H9 (cell line): ENCODE measurements around the gene ZBTB16. TPM values are rescaled to one million over a fixed set of nuclear protein-coding genes. Genes with fewer than 3 reads are reported as not detected.

Experiments
- DNase-seq: peaks from one replicate; pipeline ENCODE4 v3.0.0-alpha.2; 2017
- H2AFZ ChIP-seq: one replicate; pipeline ENCODE4 v1.6.1; 2013; ENCODE audit warnings: mild to moderate bottlenecking, low read length, control low read depth, moderate library complexity
- H2AK5ac ChIP-seq: 2 replicates; pipeline ENCODE4 v1.6.1; 2013; ENCODE audit warnings: low read length, control low read depth, mixed read lengths; ENCODE audit not compliant: insufficient read length
- H2BK120ac ChIP-seq: one replicate; pipeline ENCODE4 v1.6.1; 2013; ENCODE audit warnings: low read depth, mild to moderate bottlenecking, low read length, control low read depth, inconsistent platforms; ENCODE audit not compliant: poor library complexity, severe bottlenecking
- H2BK12ac ChIP-seq: 2 replicates; pipeline ENCODE4 v1.6.1; 2013; ENCODE audit warnings: low read length, control low read depth, mixed read lengths, low read depth; ENCODE audit not compliant: insufficient read length
- H2BK15ac ChIP-seq: 2 replicates; pipeline ENCODE4 v1.6.1; 2013; ENCODE audit warnings: low read depth, low read length, control low read depth
- H2BK20ac ChIP-seq: one replicate; pipeline ENCODE4 v1.6.1; 2013; ENCODE audit warnings: low read depth, mild to moderate bottlenecking, low read length, control low read depth, inconsistent platforms; ENCODE audit not compliant: poor library complexity, severe bottlenecking
- H2BK5ac ChIP-seq: 2 replicates; pipeline ENCODE4 v1.6.1; 2013; ENCODE audit warnings: low read length, control low read depth, mixed read lengths; ENCODE audit not compliant: insufficient read length
- H3K14ac ChIP-seq: 2 replicates; pipeline ENCODE4 v1.6.1; 2013; ENCODE audit warnings: low read length, control low read depth; ENCODE audit not compliant: insufficient read depth
- H3K18ac ChIP-seq: 2 replicates; pipeline ENCODE4 v1.6.1; 2013; ENCODE audit warnings: low read depth, mild to moderate bottlenecking, mixed read lengths, low read length, control low read depth; ENCODE audit not compliant: insufficient read length
- H3K23ac ChIP-seq: 2 replicates; pipeline ENCODE4 v1.6.1; 2013; ENCODE audit warnings: low read length, control low read depth, mixed read lengths, low read depth; ENCODE audit not compliant: insufficient read length
- H3K23me2 ChIP-seq: 2 replicates; pipeline ENCODE4 v1.6.1; 2013; ENCODE audit warnings: low read depth, mild to moderate bottlenecking, mixed read lengths, low read length, control low read depth; ENCODE audit not compliant: insufficient read length, poor library complexity, severe bottlenecking
- H3K27ac ChIP-seq: 2 replicates; pipeline ENCODE4 v1.5.1; 2013; ENCODE audit warnings: low read length, control low read depth, mixed read lengths, low read depth; ENCODE audit not compliant: insufficient read length
- H3K27me3 ChIP-seq: 2 replicates; pipeline ENCODE4 v1.6.1; 2013; ENCODE audit warnings: low read length, control low read depth, inconsistent platforms; ENCODE audit not compliant: insufficient read depth
- H3K4ac ChIP-seq: 2 replicates; pipeline ENCODE4 v1.6.1; 2013; ENCODE audit warnings: low read depth, mild to moderate bottlenecking, control low read depth, inconsistent platforms, low read length, moderate library complexity
- H3K4me1 ChIP-seq: 2 replicates; pipeline ENCODE4 v1.6.1; 2013; ENCODE audit warnings: low read length, control low read depth, inconsistent platforms; ENCODE audit not compliant: insufficient read depth
- H3K4me2 ChIP-seq: 2 replicates; pipeline ENCODE4 v1.6.1; 2013; ENCODE audit warnings: low read length, control low read depth, mixed read lengths; ENCODE audit not compliant: insufficient read length, insufficient read depth
- H3K56ac ChIP-seq: 2 replicates; pipeline ENCODE4 v1.6.1; 2013; ENCODE audit warnings: low read depth, mild to moderate bottlenecking, mixed read lengths, low read length, control low read depth; ENCODE audit not compliant: insufficient read length
- H3K79me1 ChIP-seq: 2 replicates; pipeline ENCODE4 v1.6.1; 2013; ENCODE audit warnings: low read depth, mild to moderate bottlenecking, moderate library complexity, low read length, control low read depth, inconsistent platforms; ENCODE audit not compliant: insufficient read depth, poor library complexity, severe bottlenecking
- H3K79me2 ChIP-seq: 2 replicates; pipeline ENCODE4 v1.6.1; 2013; ENCODE audit warnings: low read length, control low read depth, inconsistent platforms; ENCODE audit not compliant: insufficient read depth
- H3K9ac ChIP-seq: 2 replicates; pipeline ENCODE4 v1.6.1; 2013; ENCODE audit warnings: low read length, control low read depth, mixed read lengths; ENCODE audit not compliant: insufficient read length; ENCODE audit errors: extremely low read depth
- H3K9me3 ChIP-seq: one replicate; pipeline ENCODE4 v1.6.1; 2013; ENCODE audit warnings: low read depth, low read length, inconsistent platforms; ENCODE audit not compliant: control insufficient read depth
- H3T11ph ChIP-seq: one replicate; pipeline ENCODE4 v1.6.1; 2013; ENCODE audit warnings: mild to moderate bottlenecking, low read length, control low read depth, inconsistent platforms
- H4K20me1 ChIP-seq: one replicate; pipeline ENCODE4 v1.6.1; 2013; ENCODE audit not compliant: control insufficient read depth, insufficient read length, insufficient read depth
- H4K5ac ChIP-seq: 2 replicates; pipeline ENCODE4 v1.6.1; 2013; ENCODE audit warnings: low read depth, mild to moderate bottlenecking, mixed read lengths, low read length, control low read depth; ENCODE audit not compliant: insufficient read length
- H4K8ac ChIP-seq: replicated peaks from 2 replicates; pipeline ENCODE4 v1.6.1; 2013; ENCODE audit warnings: low read length, control low read depth, mixed read lengths, low read depth; ENCODE audit not compliant: insufficient read length
- H4K91ac ChIP-seq: 2 replicates; pipeline ENCODE4 v1.6.1; 2013; ENCODE audit warnings: low read depth, mild to moderate bottlenecking, moderate library complexity, mixed read lengths, low read length, control low read depth; ENCODE audit not compliant: insufficient read length
- H3K27ac Mint-ChIP-seq, 3 experiments: 2 replicates in 2 of 3; 3 replicates in 1 of 3; pipeline ENCODE4 v1.8.0; 2020 to 2021; ENCODE audit warnings: mixed read lengths in 3 of 3, mild to moderate bottlenecking in 1 of 3, moderate library complexity in 1 of 3
- H3K27me3 Mint-ChIP-seq: 2 replicates; pipeline ENCODE4 v1.8.0; 2021; ENCODE audit warnings: low read depth, mild to moderate bottlenecking, moderate library complexity, mixed read lengths
- H3K36me3 Mint-ChIP-seq, 3 experiments: 2 replicates in 2 of 3; 3 replicates in 1 of 3; pipeline ENCODE4 v1.8.0; 2020 to 2021; ENCODE audit warnings: low read depth in 3 of 3, mixed read lengths in 3 of 3; ENCODE audit not compliant: insufficient read depth in 1 of 3
- H3K4me1 Mint-ChIP-seq, 2 experiments: 2 replicates each; pipeline ENCODE4 v1.8.0; 2020; ENCODE audit warnings: mixed read lengths in 2 of 2
- H3K4me3 Mint-ChIP-seq, 2 experiments: 2 replicates in 1 of 2; 3 replicates in 1 of 2; pipeline ENCODE4 v1.8.0; 2020 to 2021; ENCODE audit warnings: mild to moderate bottlenecking in 2 of 2, mixed read lengths in 2 of 2, moderate library complexity in 1 of 2
- H3K9me3 Mint-ChIP-seq, 2 experiments: 2 replicates in 1 of 2; 3 replicates in 1 of 2; pipeline ENCODE4 v1.8.0; 2020; ENCODE audit warnings: mild to moderate bottlenecking in 2 of 2, mixed read lengths in 2 of 2, moderate library complexity in 1 of 2
- WGBS: extraction: QIAGEN DNeasy Blood & Tissue Kit; methylation state at CpG from one replicate; pipeline ENCODE4 v1.1.7; 2013; ENCODE audit warnings: missing lambda C conversion rate, low lambda C conversion rate, mixed read lengths; ENCODE audit not compliant: insufficient read length; ENCODE audit errors: extremely low coverage; 5-methylcytosine and 5-hydroxymethylcytosine counted together
- total RNA-seq: library from RNA; stranded (reverse); gene quantifications from 2 replicates; pipeline ENCODE4 v1.2.1, GENCODE V29; 2021
- TF ChIP-seq, protein P1 (sequence below): fragments of 200-600 bp; sonication (generic); conservative IDR thresholded peaks from 3 replicates; pipeline ENCODE4 v1.8.0; 2021; ENCODE audit warnings: antibody characterized with exemption, mild to moderate bottlenecking

The ZBTB16 gene
- total RNA-seq, 1 experiment from 2014 or later: not detected

DNA sequence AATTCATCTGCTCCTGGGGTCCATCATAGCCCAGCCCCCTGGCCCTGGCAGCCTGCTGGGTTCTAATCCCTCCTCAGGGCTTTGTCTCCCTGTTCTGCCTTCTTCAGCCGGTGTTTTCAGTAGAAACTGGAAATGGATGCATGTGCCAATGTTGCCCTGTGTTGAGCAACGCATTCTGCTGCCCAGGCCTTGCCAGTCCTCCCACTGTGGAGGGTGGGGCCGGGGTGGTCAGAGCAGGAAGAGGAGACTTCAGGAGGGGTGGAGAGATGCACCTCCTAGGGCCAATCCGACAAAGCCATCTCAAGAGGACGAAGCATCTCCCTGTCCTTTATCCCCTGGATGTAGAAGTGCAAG is 27.6 kb upstream of the ZBTB16 start:
- no peak overlapping the region for H3K27ac Mint-ChIP-seq

More for the DNA sequence above, 27.6 kb upstream of the ZBTB16 start:
- Histone ChIP-seq H3K4me2 (no peak overlapping the region), H2AK5ac (no peak overlapping the region), H4K20me1 (no peaks in the 10 kb centered on the region), H4K5ac (no peak overlapping the region), H3K4me1 (no peaks in the 10 kb centered on the region), H3K9me3 (no peaks in the 10 kb centered on the region), H2BK120ac (no peak overlapping the region), H3K27me3 (no peaks in the 10 kb centered on the region), H3T11ph (no peak overlapping the region), H3K14ac (no peak overlapping the region), H4K91ac (no peak overlapping the region), H2BK5ac (no peak overlapping the region), H3K23me2 (peaks cover 4% of the 10 kb centered on the region), H3K18ac (no peak overlapping the region), H2BK15ac (no peak overlapping the region), H2AFZ (no peak overlapping the region), H3K56ac (no peak overlapping the region), H4K8ac (no peak overlapping the region), H2BK20ac (no peak overlapping the region), H2BK12ac (no peak overlapping the region), H3K27ac (no peak overlapping the region), H3K23ac (no peak overlapping the region), H3K4ac (no peak overlapping the region), H3K79me1 (no peaks in the 10 kb centered on the region), H3K9ac (no peak overlapping the region), H3K79me2 (no peaks in the 10 kb centered on the region)
- Mint-ChIP-seq H3K27me3 (peaks cover 35% of the 10 kb centered on the region), H3K4me1 (peaks cover 3 to 5% of the 10 kb centered on the region in 2 experiments; a peak in 2 of 4 replicates), H3K36me3 (no peaks in the 10 kb centered on the region; a peak in 1 of 7 replicates), H3K9me3 (no peaks in the 10 kb centered on the region; a peak in 1 of 5 replicates), H3K4me3 (no peak overlapping the region)
- DNase-seq: no peak
- WGBS: no CpG with 5 or more reads among the region's 5 CpGs
- TF ChIP-seq, protein P1, sequence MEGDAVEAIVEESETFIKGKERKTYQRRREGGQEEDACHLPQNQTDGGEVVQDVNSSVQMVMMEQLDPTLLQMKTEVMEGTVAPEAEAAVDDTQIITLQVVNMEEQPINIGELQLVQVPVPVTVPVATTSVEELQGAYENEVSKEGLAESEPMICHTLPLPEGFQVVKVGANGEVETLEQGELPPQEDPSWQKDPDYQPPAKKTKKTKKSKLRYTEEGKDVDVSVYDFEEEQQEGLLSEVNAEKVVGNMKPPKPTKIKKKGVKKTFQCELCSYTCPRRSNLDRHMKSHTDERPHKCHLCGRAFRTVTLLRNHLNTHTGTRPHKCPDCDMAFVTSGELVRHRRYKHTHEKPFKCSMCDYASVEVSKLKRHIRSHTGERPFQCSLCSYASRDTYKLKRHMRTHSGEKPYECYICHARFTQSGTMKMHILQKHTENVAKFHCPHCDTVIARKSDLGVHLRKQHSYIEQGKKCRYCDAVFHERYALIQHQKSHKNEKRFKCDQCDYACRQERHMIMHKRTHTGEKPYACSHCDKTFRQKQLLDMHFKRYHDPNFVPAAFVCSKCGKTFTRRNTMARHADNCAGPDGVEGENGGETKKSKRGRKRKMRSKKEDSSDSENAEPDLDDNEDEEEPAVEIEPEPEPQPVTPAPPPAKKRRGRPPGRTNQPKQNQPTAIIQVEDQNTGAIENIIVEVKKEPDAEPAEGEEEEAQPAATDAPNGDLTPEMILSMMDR: no peak
